Activated naive CD8-positive, alpha-beta T cell treated with anti-CD3 and anti-CD28 coated beads, Interleukin-2, amount 10 ng/mL, durations not matched to agents 7 days and 5 days (primary cell): Measurements from ENCODE around the gene SYT11. TPM values are rescaled to one million over a fixed set of nuclear protein-coding genes. Genes with fewer than 3 reads are reported as not detected.
"Not testable (repeated sequence)": the region's sequence is repeated elsewhere in the genome, so short reads cannot be mapped to it uniquely, and the experiment has no call there.

Source experiments
- ATAC-seq: fragments of 150-1000 bp; cut with Tn5 transposase; one replicate; pipeline ENCODE4 v1.10.0; 2021; ENCODE audit warnings: low read depth, moderate library complexity
- POLR2A ChIA-PET: fragments of 350-600 bp; sonication (Branson Sonifier 250); formaldehyde crosslinking; loops from one replicate; lab custom pipeline; 2021; ENCODE audit warnings: antibody characterized with exemption; lab: Charles Lee
- DNase-seq: peaks from one replicate; pipeline ENCODE4 v3.0.0; 2021
- H3K27ac Mint-ChIP-seq: one replicate; pipeline ENCODE4 v1.8.0; 2022; ENCODE audit warnings: mild to moderate bottlenecking, mixed read lengths
- H3K27me3 Mint-ChIP-seq: one replicate; pipeline ENCODE4 v1.8.0; 2022; ENCODE audit warnings: mild to moderate bottlenecking, moderate library complexity, mixed read lengths
- H3K36me3 Mint-ChIP-seq: one replicate; pipeline ENCODE4 v1.8.0; 2021; ENCODE audit warnings: mild to moderate bottlenecking, mixed read lengths
- H3K4me1 Mint-ChIP-seq: one replicate; pipeline ENCODE4 v1.8.0; 2021; ENCODE audit warnings: mixed read lengths
- H3K4me3 Mint-ChIP-seq: one replicate; pipeline ENCODE4 v1.8.0; 2022; ENCODE audit warnings: mild to moderate bottlenecking, moderate library complexity, mixed read lengths
- H3K9me3 Mint-ChIP-seq: one replicate; pipeline ENCODE4 v1.8.0; 2021; ENCODE audit warnings: mixed read lengths
- total RNA-seq, 2 experiments: library from RNA; stranded (reverse); gene quantifications; one replicate each; pipeline ENCODE4 v1.2.3, GENCODE V29; 2021

Gene SYT11
- total RNA-seq, 2 experiments from 2014 or later: 13.6 to 15.1 TPM

GRCh38 chr1:155913969-155914757, 54.8 kb downstream of the SYT11 start:
- Mint-ChIP-seq H3K4me1 (peaks cover 21% of the 10 kb centered on the region), H3K27ac (no peak overlapping the region), H3K4me3 (no peak overlapping the region), H3K9me3 (no peaks in the 10 kb centered on the region), H3K36me3 (peaks cover 39% of the 10 kb centered on the region), H3K27me3 (no peaks in the 10 kb centered on the region)
- ATAC-seq: no peak
- POLR2A ChIA-PET: interaction anchor here (2.4 kb wide), 1 partner anchor 20 kb away, joined by 7 read pairs; the partner anchor contains the start of gene KHDC4
- DNase-seq: no peak

DNA sequence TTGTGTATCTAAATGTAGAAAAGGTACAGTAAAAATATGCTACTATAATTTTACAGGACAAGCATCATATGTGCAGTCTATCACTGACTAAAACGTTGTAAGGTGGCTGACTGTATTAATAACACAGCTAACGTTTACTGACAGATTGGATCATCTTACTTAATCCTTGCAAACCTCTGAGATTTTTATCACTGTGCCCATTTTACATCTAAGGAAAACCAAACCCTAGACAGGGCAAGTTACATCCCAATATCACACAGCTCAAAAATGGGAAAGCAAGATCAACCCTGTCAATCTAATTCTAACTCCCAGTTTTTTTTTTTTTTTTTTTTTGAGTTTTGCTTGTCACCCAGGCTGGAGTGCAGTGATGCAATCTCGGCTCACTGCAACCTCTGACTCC, 59.3 kb downstream of the SYT11 start:
- no peak overlapping the region for H3K27ac Mint-ChIP-seq

DNA sequence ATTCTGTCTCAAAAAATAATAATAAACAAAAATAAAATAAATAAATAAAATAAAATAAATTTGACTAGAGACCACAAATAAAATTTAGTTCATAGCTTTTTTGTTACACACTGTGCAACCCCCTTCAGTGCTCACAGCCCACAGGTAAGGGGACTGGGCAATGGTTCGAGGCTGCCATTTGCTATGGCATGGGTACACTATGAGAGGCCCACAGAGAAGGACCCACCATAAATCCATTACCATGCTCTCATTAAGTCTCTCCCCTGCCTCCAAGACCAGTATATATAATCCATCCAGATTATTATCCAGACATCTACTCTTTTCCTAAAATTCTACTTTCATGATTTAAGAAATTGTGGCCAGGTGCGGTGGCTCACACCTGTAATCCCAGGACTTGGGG, 60.4 kb downstream of the SYT11 start:
- Mint-ChIP-seq H3K36me3 (peaks cover 42% of the 10 kb centered on the region), H3K27me3 (no peaks in the 10 kb centered on the region), H3K27ac (no peak overlapping the region), H3K9me3 (no peaks in the 10 kb centered on the region), H3K4me3 (no peak overlapping the region), H3K4me1 (peaks cover 5% of the 10 kb centered on the region)
- DNase-seq: no peak
- POLR2A ChIA-PET: no interaction called here
- ATAC-seq: no peak

More for the DNA sequence above, 59.3 kb downstream of the SYT11 start:
- H3K27me3 Mint-ChIP-seq: no peaks in the 10 kb centered on the region
- H3K4me1 Mint-ChIP-seq: peaks cover 5% of the 10 kb centered on the region
- ATAC-seq (no peak), DNase-seq (no peak)
- H3K4me3 Mint-ChIP-seq: no peak overlapping the region
- H3K36me3 Mint-ChIP-seq: peaks cover 45% of the 10 kb centered on the region
- POLR2A ChIA-PET: interaction anchor here (0.6 to 1.3 kb wide), 3 partner anchors 12 to 26 kb away, joined by 4 to 5 read pairs (median 5); no protein-coding TSS in a partner anchor
- no peaks in the 10 kb centered on the region for H3K9me3 Mint-ChIP-seq

DNA sequence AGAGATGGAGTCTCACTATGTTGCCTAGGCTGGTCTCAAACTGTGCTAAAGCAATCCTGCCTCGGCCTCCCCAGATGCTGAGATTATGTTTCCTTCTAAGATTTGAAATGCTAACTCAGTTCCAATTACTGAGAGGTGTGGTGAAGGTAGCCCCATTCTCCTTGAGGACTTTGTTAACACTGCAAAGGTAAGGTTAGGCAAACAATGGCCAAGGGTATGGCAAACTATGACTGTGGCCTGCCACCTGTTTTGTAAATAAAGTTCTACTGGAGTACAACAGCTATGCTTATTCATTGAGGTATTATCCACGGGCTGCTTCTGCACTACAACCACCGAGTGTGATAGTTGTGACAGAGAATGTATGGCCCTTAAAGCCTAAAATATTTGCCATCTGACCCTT, 61.4 kb downstream of the SYT11 start:
- POLR2A ChIA-PET: interaction anchor here (1.3 kb wide), 1 partner anchor 9 kb away, joined by 3 read pairs; no protein-coding TSS in a partner anchor
- no peak overlapping the region for H3K27ac Mint-ChIP-seq
- no peak for DNase-seq

GRCh38 chr1:155925506-155925905, 66.1 kb downstream of the SYT11 start:
- ATAC-seq: no peak
- POLR2A ChIA-PET: interaction anchor here (0.6 kb wide), 2 partner anchors 10 to 156 kb away, joined by 6 to 8 read pairs; no protein-coding TSS in a partner anchor

More for the DNA sequence above, 61.4 kb downstream of the SYT11 start:
- H3K27me3 Mint-ChIP-seq: no peaks in the 10 kb centered on the region
- peaks cover 5% of the 10 kb centered on the region for H3K4me1 Mint-ChIP-seq
- ATAC-seq: no peak
- no peak overlapping the region for H3K4me3 Mint-ChIP-seq
- peaks cover 44% of the 10 kb centered on the region for H3K36me3 Mint-ChIP-seq
- no peaks in the 10 kb centered on the region for H3K9me3 Mint-ChIP-seq

DNA sequence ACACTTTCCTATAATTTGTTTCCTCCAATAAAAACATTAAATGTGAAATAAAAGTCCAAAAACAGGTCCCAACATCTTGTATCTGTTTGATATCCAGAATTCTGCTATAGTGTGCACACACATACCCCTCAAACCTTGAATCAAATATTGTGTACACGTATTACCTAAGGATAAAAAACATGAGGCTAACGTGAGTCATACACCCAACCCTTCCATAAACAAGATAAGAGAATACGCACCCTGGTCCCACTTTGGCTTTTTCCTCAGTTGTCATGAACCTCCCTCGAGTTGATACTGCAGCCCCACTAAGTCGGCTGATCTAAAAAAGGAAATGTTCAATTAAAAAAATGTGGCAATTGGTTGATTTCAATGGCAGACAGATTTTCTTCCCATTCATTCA, 69.7 kb downstream of the SYT11 start:
- DNase-seq (no peak), ATAC-seq (no peak)
- POLR2A ChIA-PET: interaction anchor here (1.0 kb wide), 1 partner anchor 8 kb away, joined by 3 read pairs; no protein-coding TSS in a partner anchor
- H3K4me1 Mint-ChIP-seq: peaks cover 29% of the 10 kb centered on the region
- H3K4me3 Mint-ChIP-seq: no peak overlapping the region
- H3K9me3 Mint-ChIP-seq: no peaks in the 10 kb centered on the region
- H3K36me3 Mint-ChIP-seq: peaks cover 53% of the 10 kb centered on the region
- no peaks in the 10 kb centered on the region for H3K27me3 Mint-ChIP-seq
- no peak overlapping the region for H3K27ac Mint-ChIP-seq

More at GRCh38 chr1:155925506-155925905, 66.1 kb downstream of the SYT11 start:
- no peaks in the 10 kb centered on the region for H3K9me3 Mint-ChIP-seq
- peaks cover 57% of the 10 kb centered on the region for H3K36me3 Mint-ChIP-seq
- no peaks in the 10 kb centered on the region for H3K27me3 Mint-ChIP-seq
- no peak overlapping the region for H3K27ac Mint-ChIP-seq
- no peak for DNase-seq
- H3K4me3 Mint-ChIP-seq: no peak overlapping the region
- H3K4me1 Mint-ChIP-seq: peaks cover 19% of the 10 kb centered on the region

DNA sequence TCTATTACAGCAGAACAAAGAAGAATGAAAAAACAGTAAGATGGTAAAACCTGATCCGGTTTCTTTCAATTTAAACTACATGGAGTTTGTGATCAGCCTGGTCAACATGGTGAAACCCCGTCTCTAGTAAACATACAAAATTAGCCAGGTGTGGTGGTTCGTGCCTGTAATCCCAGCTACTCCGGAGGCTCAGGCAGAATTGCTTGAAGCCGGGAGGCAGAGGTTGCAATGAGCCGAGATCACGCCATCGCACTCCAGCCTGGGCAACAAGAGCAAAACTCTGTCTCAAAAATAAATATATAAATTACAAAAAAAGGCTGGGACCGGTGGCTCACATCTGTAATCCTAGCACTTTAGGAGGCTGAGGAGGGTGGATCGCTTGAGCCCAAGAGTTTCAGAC, 71.4 kb downstream of the SYT11 start:
- Mint-ChIP-seq H3K4me3 (peak overlapping the region; percentile 77), H3K36me3 (peaks cover 48% of the 10 kb centered on the region), H3K27ac (peak overlapping the region; percentile 61), H3K4me1 (peaks cover 29% of the 10 kb centered on the region)
- not testable (repeated sequence) for H3K27me3 Mint-ChIP-seq, DNase-seq, H3K9me3 Mint-ChIP-seq, ATAC-seq
- POLR2A ChIA-PET: interaction anchor here (0.6 to 1.4 kb wide), 5 partner anchors 12 to 48 kb away, joined by 3 to 4 read pairs (median 3); partner anchors contain the start of gene ARHGEF2

DNA sequence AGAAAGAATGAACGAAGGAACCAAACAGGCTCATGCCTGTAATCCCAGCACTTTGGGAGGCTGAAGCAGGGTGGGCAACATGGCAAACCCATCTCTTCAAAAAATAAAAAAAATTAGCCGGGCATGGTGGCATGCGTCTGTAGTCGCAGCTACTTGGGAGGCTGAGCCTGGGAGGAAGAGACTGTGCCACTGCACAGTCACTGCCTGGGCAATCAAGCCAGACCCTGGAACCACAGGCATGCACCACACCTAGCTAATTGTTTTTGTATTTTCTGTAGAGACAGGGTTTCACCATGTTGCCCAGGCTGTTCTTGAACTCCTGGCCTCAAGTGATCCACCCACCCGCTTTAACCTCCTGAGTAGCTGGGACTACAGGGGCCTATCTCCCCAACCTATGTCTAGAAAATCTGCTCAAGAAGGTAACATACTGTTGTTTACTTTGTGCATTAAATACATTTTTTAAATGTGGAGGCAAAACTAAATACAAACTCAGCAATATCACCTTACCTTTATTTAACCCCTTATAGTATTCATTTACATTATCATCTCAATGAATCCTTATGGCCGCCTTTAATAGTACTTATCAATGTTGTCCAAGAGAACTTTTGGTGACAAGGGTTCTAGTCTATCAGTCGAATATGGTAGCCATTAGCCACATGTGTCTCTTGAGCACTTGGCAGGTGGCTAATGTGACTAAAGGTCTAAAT, 72.1 kb downstream of the SYT11 start:
- DNase-seq: no peak
- H3K36me3 Mint-ChIP-seq: peaks cover 44% of the 10 kb centered on the region
- no peaks in the 10 kb centered on the region for H3K9me3 Mint-ChIP-seq
- POLR2A ChIA-PET: interaction anchor here (0.7 to 1.7 kb wide), 7 partner anchors 9 to 64 kb away, joined by 3 to 4 read pairs (median 3); partner anchors contain the start of gene RIT1
- H3K4me3 Mint-ChIP-seq: peak overlapping the region; percentile 77
- no peak overlapping the region for H3K27ac Mint-ChIP-seq
- no peaks in the 10 kb centered on the region for H3K27me3 Mint-ChIP-seq
- H3K4me1 Mint-ChIP-seq: peaks cover 29% of the 10 kb centered on the region
- no peak for ATAC-seq

- Mint-ChIP-seq H3K4me3 (peak overlapping the region; percentile 77), H3K27me3 (no peaks in the 10 kb centered on the region), H3K27ac (peak overlapping the region; percentile 51), H3K9me3 (no peaks in the 10 kb centered on the region), H3K36me3 (peaks cover 39% of the 10 kb centered on the region), H3K4me1 (peaks cover 27% of the 10 kb centered on the region)
- DNase-seq (no peak), ATAC-seq (no peak)
- POLR2A ChIA-PET: interaction anchor here (0.5 to 1.7 kb wide), 7 partner anchors 8 to 356 kb away, joined by 3 to 4 read pairs (median 3); partner anchors contain the start of genes GON4L and RIT1
Measured at GRCh38 chr1:155932081-155932480, 72.7 kb downstream of the SYT11 start.

GRCh38 chr1:155932487-155932886, 73.1 kb downstream of the SYT11 start:
- no peak for ATAC-seq
- no peak for DNase-seq
- Mint-ChIP-seq H3K4me3 (peak overlapping the region; percentile 77), H3K4me1 (peaks cover 24% of the 10 kb centered on the region), H3K27me3 (no peaks in the 10 kb centered on the region), H3K9me3 (no peaks in the 10 kb centered on the region), H3K36me3 (peaks cover 36% of the 10 kb centered on the region), H3K27ac (peak overlapping the region; percentile 51)
- POLR2A ChIA-PET: interaction anchor here (0.5 to 1.7 kb wide), 6 partner anchors 9 to 355 kb away, joined by 3 to 4 read pairs (median 3); partner anchors contain the start of genes GON4L and RIT1

DNA sequence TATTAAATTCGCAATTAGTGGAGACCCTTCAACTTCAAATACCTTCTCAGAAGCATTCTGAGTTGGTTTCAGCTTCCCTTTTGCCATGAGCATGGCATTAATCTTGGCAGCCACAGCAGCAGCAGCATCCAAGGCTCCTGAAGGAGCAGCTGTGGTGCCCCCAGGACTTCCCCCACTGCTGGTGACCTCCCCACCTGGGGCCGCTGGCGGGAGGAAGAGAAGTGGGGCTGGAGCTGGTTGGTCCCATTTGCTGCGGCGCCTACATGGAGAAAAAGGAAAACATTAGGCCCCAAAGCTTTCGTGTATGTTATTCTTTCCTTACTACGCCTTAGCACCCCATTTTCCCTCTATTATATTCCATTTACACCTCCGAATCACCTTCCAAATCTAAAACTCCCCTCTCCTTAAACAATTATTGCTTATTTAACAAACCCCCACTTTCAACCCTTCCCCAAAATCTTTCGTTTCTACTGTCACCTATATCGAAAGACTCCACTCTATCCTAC, 74.3 kb downstream of the SYT11 start:
- ATAC-seq (no peak), DNase-seq (no peak)
- Mint-ChIP-seq H3K36me3 (peaks cover 30% of the 10 kb centered on the region), H3K4me1 (peaks cover 28% of the 10 kb centered on the region), H3K27me3 (no peaks in the 10 kb centered on the region), H3K27ac (no peak overlapping the region), H3K9me3 (no peaks in the 10 kb centered on the region), H3K4me3 (no peak overlapping the region)
- POLR2A ChIA-PET: interaction anchor here (0.6 to 3.2 kb wide), 25 partner anchors 9 to 348 kb away, joined by 3 to 58 read pairs (median 4); partner anchors contain the start of genes ARHGEF2, SMG5, SSR2 and SYT11

DNA sequence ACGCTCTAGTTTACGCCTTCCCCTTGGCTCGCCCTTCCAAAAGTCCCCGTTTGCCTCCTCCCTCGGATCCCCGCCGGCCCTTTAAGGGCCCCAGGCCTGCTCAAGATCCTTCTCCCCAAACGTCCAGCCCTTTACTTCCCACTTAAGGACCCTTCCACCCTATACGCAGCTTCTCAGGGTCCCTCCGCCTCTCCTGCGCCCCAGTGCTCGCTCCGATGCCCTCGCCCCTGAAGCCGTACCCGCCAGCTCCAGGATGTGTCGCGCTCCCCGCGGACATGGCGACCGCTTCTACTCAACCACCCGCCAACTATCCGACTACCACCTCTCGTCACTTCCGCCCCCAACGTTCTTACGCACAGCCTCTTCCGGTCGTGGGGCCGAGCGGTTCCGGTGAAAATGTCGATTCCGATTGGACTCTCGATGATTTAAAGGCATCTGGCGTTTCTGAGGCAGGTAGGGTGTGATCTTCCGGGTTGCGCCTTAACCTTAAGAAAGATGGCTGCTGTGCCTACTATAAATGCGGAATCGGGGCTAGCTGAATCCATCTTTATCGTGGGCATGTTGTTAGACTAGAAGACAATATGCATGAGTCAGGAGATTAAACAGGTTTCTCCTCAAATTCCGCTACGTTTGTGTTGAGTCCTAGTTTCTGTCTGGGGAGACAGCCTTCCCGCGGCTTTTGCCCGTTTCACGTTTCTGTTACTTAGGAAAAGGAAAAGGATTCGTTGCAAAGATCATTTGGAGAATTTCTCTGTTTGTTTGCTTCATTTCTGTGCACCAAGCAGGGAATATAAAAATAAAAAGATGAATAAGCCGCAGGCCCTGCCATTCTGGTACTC, 74.9 kb downstream of the SYT11 start, which contains the start of gene KHDC4:
TSS of gene KHDC4 (minus strand) at position 317 of the 839 bp plus-strand sequence. CDS start at position 277, 40 bp downstream.
- Mint-ChIP-seq H3K36me3 (peaks cover 26% of the 10 kb centered on the region), H3K4me1 (peaks cover 28% of the 10 kb centered on the region), H3K4me3 (no peak within 1 kb of the TSS), H3K9me3 (no peaks in the 10 kb centered on the region), H3K27me3 (no peaks in the 10 kb centered on the region), H3K27ac (no peak within 1 kb of the TSS)
- POLR2A ChIA-PET: interaction anchor here (0.5 to 3.2 kb wide), 34 partner anchors 8 to 1197 kb away, joined by 3 to 58 read pairs (median 4); partner anchors contain the start of genes ARHGEF2, MEF2D, SMG5 and SSR2
- peak; percentile 97 for ATAC-seq
- DNase-seq: peak; percentile 88
